Stimulated activated CD4-positive, alpha-beta T cell treated with anti-CD3 and anti-CD28 coated beads, Interleukin-15, amount 100 ng/mL, for 24 hours (primary cell): ENCODE measurements around the gene ART4.

Experiments
- DNase-seq: peaks from one replicate; pipeline ENCODE4 v3.0.0-alpha.2; 2020

The ART4 gene

GRCh38 chr12:14850929-14851663 lies 7.8 kb upstream of the ART4 start:
- no peak for DNase-seq

- no peak for DNase-seq
Observed at GRCh38 chr12:14849661-14850060, 6.3 kb upstream of the ART4 start.

GRCh38 chr12:14846876-14847580 lies 3.7 kb upstream of the ART4 start:
- DNase-seq, result no peak

GRCh38 chr12:14846042-14846587 lies 2.8 kb upstream of the ART4 start:
- no peak for DNase-seq

GRCh38 chr12:14845350-14845750 lies 2.0 kb upstream of the ART4 start:
- DNase-seq, result peak; percentile 44

GRCh38 chr12:14844401-14844800 lies 1.1 kb upstream of the ART4 start:
- no peak for DNase-seq

GRCh38 chr12:14842315-14842714 lies 1.0 kb downstream of the ART4 start:
- no peak for DNase-seq

- DNase-seq, result no peak
Observed at GRCh38 chr12:14841761-14842160, 1.6 kb downstream of the ART4 start.

GRCh38 chr12:14840616-14841015 lies 2.7 kb downstream of the ART4 start:
- no peak for DNase-seq

GRCh38 chr12:14839262-14839661 lies 4.1 kb downstream of the ART4 start:
- DNase-seq, result no peak

- no peak for DNase-seq
Observed at GRCh38 chr12:14836336-14837210, 6.8 kb downstream of the ART4 start.

GRCh38 chr12:14834509-14834908 lies 8.8 kb downstream of the ART4 start:
- no peak for DNase-seq

GRCh38 chr12:14833952-14834351 lies 9.4 kb downstream of the ART4 start:
- no peak for DNase-seq

- no peak for DNase-seq
Observed at GRCh38 chr12:14833336-14833735, 10.0 kb downstream of the ART4 start.

GRCh38 chr12:14828892-14829291 lies 14.4 kb downstream of the ART4 start:
- DNase-seq, result no peak

GRCh38 chr12:14827043-14827442 lies 16.3 kb downstream of the ART4 start:
- DNase-seq, result no peak

- no peak for DNase-seq
Observed at GRCh38 chr12:14826491-14826890, 16.8 kb downstream of the ART4 start.

GRCh38 chr12:14825256-14825655 lies 18.1 kb downstream of the ART4 start:
- DNase-seq, result no peak

GRCh38 chr12:14824012-14824634 lies 19.2 kb downstream of the ART4 start:
- DNase-seq, result no peak

GRCh38 chr12:14814014-14814413 lies 29.3 kb downstream of the ART4 start, which contains the start of gene SMCO3:
TSS of gene SMCO3 (minus strand) at chr12:14814182. CDS start at chr12:14806680, 7,502 bp downstream.
- DNase-seq, result no peak

- DNase-seq, result no peak
Observed at GRCh38 chr12:14811486-14811885, 31.8 kb downstream of the ART4 start.

- DNase-seq, result no peak
Observed at GRCh38 chr12:14810953-14811483, 32.3 kb downstream of the ART4 start.
